Memory B cell (primary cell): Measurements from ENCODE around the gene PPM1H.

Source experiments
- ATAC-seq: fragments of 150-1000 bp; cut with Tn5 transposase; 2 replicates; pipeline ENCODE4 v1.10.0; 2021; ENCODE audit warnings: low read depth, mild to moderate bottlenecking, moderate library complexity
- DNase-seq, 2 donors: peaks; one replicate each; pipeline ENCODE4 v3.0.0; 2022; ENCODE audit warnings: low spot score in 2 of 2
- H3K27ac Mint-ChIP-seq: one replicate; pipeline ENCODE4 v1.8.0; 2022; ENCODE audit warnings: mild to moderate bottlenecking, moderate library complexity, mixed read lengths
- H3K27me3 Mint-ChIP-seq: one replicate; pipeline ENCODE4 v1.8.0; 2022; ENCODE audit warnings: mixed read lengths
- H3K36me3 Mint-ChIP-seq: one replicate; pipeline ENCODE4 v1.8.0; 2022; ENCODE audit warnings: mild to moderate bottlenecking, mixed read lengths
- H3K4me1 Mint-ChIP-seq: one replicate; pipeline ENCODE4 v1.8.0; 2022; ENCODE audit warnings: mixed read lengths
- H3K4me3 Mint-ChIP-seq: one replicate; pipeline ENCODE4 v1.8.0; 2022; ENCODE audit warnings: mild to moderate bottlenecking, moderate library complexity, mixed read lengths
- H3K9me3 Mint-ChIP-seq: one replicate; pipeline ENCODE4 v1.8.0; 2022; ENCODE audit warnings: mixed read lengths

Gene PPM1H

GRCh38 chr12:62714774-62715721, 219.9 kb downstream of the PPM1H start:
- Mint-ChIP-seq H3K4me1 (no peaks in the 10 kb centered on the region), H3K27me3 (no peaks in the 10 kb centered on the region)

GRCh38 chr12:62714181-62714773, 220.7 kb downstream of the PPM1H start:
- Mint-ChIP-seq H3K4me1 (no peaks in the 10 kb centered on the region), H3K27ac (no peak overlapping the region), H3K9me3 (no peaks in the 10 kb centered on the region), H3K4me3 (no peak overlapping the region), H3K27me3 (peaks cover 3% of the 10 kb centered on the region), H3K36me3 (no peaks in the 10 kb centered on the region)
- DNase-seq (no peak), ATAC-seq (no peak)

More at GRCh38 chr12:62714774-62715721, 219.9 kb downstream of the PPM1H start:
- Mint-ChIP-seq H3K9me3 (no peaks in the 10 kb centered on the region), H3K4me3 (no peak overlapping the region), H3K27ac (no peak overlapping the region), H3K36me3 (no peaks in the 10 kb centered on the region)
- no peak for ATAC-seq
- no peak for DNase-seq

GRCh38 chr12:62713723-62714122, 221.2 kb downstream of the PPM1H start:
- Mint-ChIP-seq H3K27me3 (peaks cover 7% of the 10 kb centered on the region), H3K36me3 (no peaks in the 10 kb centered on the region), H3K4me3 (no peak overlapping the region), H3K9me3 (no peaks in the 10 kb centered on the region), H3K4me1 (no peaks in the 10 kb centered on the region), H3K27ac (no peak overlapping the region)
- ATAC-seq (no peak), DNase-seq (no peak)

- H3K27ac Mint-ChIP-seq, result no peak overlapping the region
These were observed 222.0 kb downstream of the PPM1H start for GRCh38 chr12:62712681-62713573.

GRCh38 chr12:62711631-62712241, 223.2 kb downstream of the PPM1H start:
- Mint-ChIP-seq H3K36me3 (no peaks in the 10 kb centered on the region), H3K9me3 (no peaks in the 10 kb centered on the region), H3K27ac (no peak overlapping the region), H3K4me1 (no peaks in the 10 kb centered on the region), H3K4me3 (no peak overlapping the region), H3K27me3 (peaks cover 9% of the 10 kb centered on the region)
- DNase-seq (no peak), ATAC-seq (no peak)

More at GRCh38 chr12:62712681-62713573, 222.0 kb downstream of the PPM1H start:
- Mint-ChIP-seq H3K9me3 (no peaks in the 10 kb centered on the region), H3K4me1 (no peaks in the 10 kb centered on the region), H3K27me3 (peaks cover 7% of the 10 kb centered on the region), H3K36me3 (no peaks in the 10 kb centered on the region), H3K4me3 (no peak overlapping the region)
- ATAC-seq, result no peak
- no peak for DNase-seq

GRCh38 chr12:62709311-62709710, 225.6 kb downstream of the PPM1H start:
- no peak overlapping the region for H3K4me3 Mint-ChIP-seq
- DNase-seq (no peak), ATAC-seq (no peak)
- H3K4me1 Mint-ChIP-seq, result no peaks in the 10 kb centered on the region
- no peaks in the 10 kb centered on the region for H3K9me3 Mint-ChIP-seq
- H3K27ac Mint-ChIP-seq, result no peak overlapping the region
- peaks cover 9% of the 10 kb centered on the region for H3K27me3 Mint-ChIP-seq
- H3K36me3 Mint-ChIP-seq, result no peaks in the 10 kb centered on the region

DNA sequence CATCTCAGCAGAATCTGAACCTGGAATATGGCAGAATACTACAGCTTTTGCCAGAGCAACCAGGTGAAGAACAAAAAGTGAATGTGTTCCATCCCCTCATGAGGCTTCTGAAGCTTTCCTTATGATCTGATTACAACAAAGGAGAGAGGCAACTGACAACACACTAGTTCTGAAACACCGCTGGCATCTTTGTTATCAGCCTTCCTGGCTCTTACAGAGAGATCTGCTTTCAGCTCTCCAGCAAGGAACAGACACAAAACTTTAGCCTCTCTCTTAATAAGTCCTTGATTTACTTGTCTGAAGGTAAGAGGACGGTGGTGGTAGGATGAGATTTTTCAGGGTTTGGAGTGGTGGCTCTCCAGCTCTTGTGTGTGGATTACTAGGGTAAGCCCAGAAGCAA, 227.0 kb downstream of the PPM1H start:
- Mint-ChIP-seq H3K27ac (no peak overlapping the region), H3K9me3 (no peaks in the 10 kb centered on the region), H3K36me3 (no peaks in the 10 kb centered on the region), H3K4me1 (no peaks in the 10 kb centered on the region), H3K27me3 (peaks cover 11% of the 10 kb centered on the region), H3K4me3 (no peak overlapping the region)
- ATAC-seq (no peak), DNase-seq (no peak)

- no peak for DNase-seq
- ATAC-seq, result no peak
- Mint-ChIP-seq H3K4me3 (no peak overlapping the region), H3K9me3 (no peaks in the 10 kb centered on the region), H3K36me3 (no peaks in the 10 kb centered on the region), H3K4me1 (no peaks in the 10 kb centered on the region), H3K27ac (no peak overlapping the region), H3K27me3 (peaks cover 13% of the 10 kb centered on the region)
These were observed 229.1 kb downstream of the PPM1H start for GRCh38 chr12:62705846-62706245.

GRCh38 chr12:62703011-62703380, 232.0 kb downstream of the PPM1H start:
- H3K27me3 Mint-ChIP-seq, result peaks cover 6% of the 10 kb centered on the region
- no peaks in the 10 kb centered on the region for H3K9me3 Mint-ChIP-seq
- no peaks in the 10 kb centered on the region for H3K4me1 Mint-ChIP-seq
- H3K36me3 Mint-ChIP-seq, result no peaks in the 10 kb centered on the region
- H3K27ac Mint-ChIP-seq, result no peak overlapping the region
- ATAC-seq (no peak), DNase-seq (no peak)
- no peak overlapping the region for H3K4me3 Mint-ChIP-seq

GRCh38 chr12:62701492-62701891, 233.5 kb downstream of the PPM1H start:
- Mint-ChIP-seq H3K27me3 (peaks cover 7% of the 10 kb centered on the region), H3K4me1 (no peaks in the 10 kb centered on the region), H3K4me3 (no peak overlapping the region), H3K36me3 (no peaks in the 10 kb centered on the region), H3K9me3 (no peaks in the 10 kb centered on the region), H3K27ac (no peak overlapping the region)
- ATAC-seq (no peak), DNase-seq (no peak)

GRCh38 chr12:62700091-62700880, 234.7 kb downstream of the PPM1H start:
- no peaks in the 10 kb centered on the region for H3K4me1 Mint-ChIP-seq
- ATAC-seq (no peak), DNase-seq (no peak)
- peaks cover 7% of the 10 kb centered on the region for H3K27me3 Mint-ChIP-seq
- no peak overlapping the region for H3K27ac Mint-ChIP-seq
- no peaks in the 10 kb centered on the region for H3K9me3 Mint-ChIP-seq
- no peak overlapping the region for H3K4me3 Mint-ChIP-seq
- H3K36me3 Mint-ChIP-seq, result no peaks in the 10 kb centered on the region

DNA sequence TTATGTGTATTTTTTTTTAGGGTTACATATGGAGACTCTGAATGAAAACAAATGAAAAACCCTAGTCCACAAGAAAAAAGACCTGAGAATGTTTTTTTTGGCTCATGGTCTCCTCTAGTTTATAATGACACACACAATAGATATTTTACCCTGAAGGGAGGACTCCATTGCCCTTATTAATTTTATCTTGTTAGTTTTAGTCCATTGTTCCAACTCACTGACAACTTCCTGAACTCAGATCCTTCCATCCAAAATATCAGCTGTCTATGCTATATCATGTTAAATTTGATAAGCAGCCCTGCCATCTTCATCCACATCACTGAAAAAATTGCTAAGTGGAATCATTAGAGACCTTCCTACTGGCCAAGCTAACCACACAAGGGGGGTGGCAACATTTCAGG, 236.2 kb downstream of the PPM1H start:
- H3K4me1 Mint-ChIP-seq, result no peaks in the 10 kb centered on the region
- no peak for DNase-seq
- H3K27me3 Mint-ChIP-seq, result peaks cover 6% of the 10 kb centered on the region
- H3K36me3 Mint-ChIP-seq, result no peaks in the 10 kb centered on the region
- no peak overlapping the region for H3K27ac Mint-ChIP-seq
- ATAC-seq, result no peak
- no peaks in the 10 kb centered on the region for H3K9me3 Mint-ChIP-seq
- H3K4me3 Mint-ChIP-seq, result no peak overlapping the region

DNA sequence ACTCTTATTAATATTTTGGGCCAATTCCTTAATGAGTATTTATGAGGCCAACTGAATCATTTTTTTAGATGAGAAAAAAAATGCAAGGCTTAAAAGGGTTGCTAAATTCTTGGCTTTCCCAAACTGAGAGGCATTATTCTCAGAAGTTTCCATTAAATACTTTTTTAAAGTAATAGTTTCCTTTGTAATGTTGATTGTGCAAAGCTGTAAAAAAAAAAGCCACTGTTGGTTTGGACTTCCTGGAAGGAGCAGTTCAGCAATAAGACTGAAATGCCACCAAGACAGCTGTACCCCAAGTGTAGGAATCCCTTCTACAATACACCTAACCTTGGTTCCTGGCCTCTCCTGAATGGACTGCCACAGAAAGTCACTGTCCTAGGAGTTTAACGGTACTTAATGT, 237.1 kb downstream of the PPM1H start:
- no peaks in the 10 kb centered on the region for H3K9me3 Mint-ChIP-seq
- no peak overlapping the region for H3K27ac Mint-ChIP-seq
- ATAC-seq, result no peak
- no peaks in the 10 kb centered on the region for H3K4me1 Mint-ChIP-seq
- H3K27me3 Mint-ChIP-seq, result peaks cover 5% of the 10 kb centered on the region
- H3K36me3 Mint-ChIP-seq, result no peaks in the 10 kb centered on the region
- H3K4me3 Mint-ChIP-seq, result no peak overlapping the region
- DNase-seq, result no peak
